Pancreas (tissue), 10 donors: ENCODE measurements around the gene LRRC53. TPM values are rescaled to one million over a fixed set of nuclear protein-coding genes. Genes with fewer than 3 reads are reported as not detected.

ENCODE experiments used
- ATAC-seq, 4 donors: fragments of 200-7000 bp; cut with Tn5 transposase; one replicate each; pipeline versions ENCODE4 v1.8.0 to v1.9.1; 2020; ENCODE audit warnings: mild to moderate bottlenecking in 4 of 4, moderate library complexity in 4 of 4
- DNase-seq, 6 donors: peaks; one replicate each; pipeline ENCODE4 v3.0.0-alpha.2; 2020
- FAIRE-seq: peaks from 2 replicates; lab custom pipeline; 2012; peaks lifted over from hg19 to GRCh38; lab: Jason Lieb, UNC
- H3K27ac ChIP-seq, 4 donors: fragments of 200-600 bp; sonication (generic); 1 replicate in 3 of 4; 2 replicates in 1 of 4; pipeline versions ENCODE4 v1.5.0 to v1.8.0; 2020
- H3K27me3 ChIP-seq, 4 donors: fragments of 200-600 bp; one replicate each; pipeline ENCODE4 v1.8.0; 2021
- H3K36me3 ChIP-seq, 3 donors: fragments of 200-600 bp; sonication (generic) in 1 of 3; one replicate each; pipeline versions ENCODE4 v1.5.0 to v1.8.0; 2020 to 2021
- H3K4me1 ChIP-seq, 3 donors: fragments of 200-600 bp; one replicate each; pipeline ENCODE4 v1.8.0; 2021
- H3K4me3 ChIP-seq, 4 donors: fragments of 200-600 bp; sonication (generic) in 2 of 4; one replicate each; pipeline versions ENCODE4 v1.5.0 to v1.8.0; 2020 to 2021
- H3K9me3 ChIP-seq, 4 donors: fragments of 200-600 bp; one replicate each; pipeline ENCODE4 v1.8.0; 2021
- CTCF ChIP-seq, 4 donors: fragments of 200-600 bp; sonication (generic) in 3 of 4; IDR thresholded peaks; one replicate each; pipeline versions ENCODE4 v1.5.0 to v1.8.0; 2021; ENCODE audit warnings: antibody characterized with exemption in 4 of 4
- WGBS, 2 donors: extraction: QIAGEN DNeasy Blood & Tissue Kit; methylation state at CpG; one replicate each; pipeline ENCODE4 v1.1.7; 2013; 5-methylcytosine and 5-hydroxymethylcytosine counted together
- intact Hi-C, 3 donors: fragments of 100-400 bp; cut with DNase I; formaldehyde crosslinking; loops; one replicate each; pipeline versions ENCODE4 v1.11.1 to v1.14.2; 2022
- polyA plus RNA-seq, 2 donors: library from polyadenylated mRNA; stranded (reverse); fragments of 200-250 nt; gene quantifications; one replicate each; pipeline ENCODE4 v1.2.3, GENCODE V29; 2013
- total RNA-seq, 6 donors: library from RNA; stranded (reverse); fragmentation: NEBNext Ultra II Directional in 4 of 6; extraction: Animal tissue kit (Norgen Biotek cat#: 25700) in 4 of 6; gene quantifications; one replicate each; pipeline versions ENCODE4 v1.2.1 to v1.2.4, GENCODE V29; 2021 to 2023
- donor health status: healthy with polysubstance abuse.
- donor health status: DM: no; HTN: no; CAD: no; lungs with moderate emphysema.
- donor health status: DM: no; HTN: no; CAD: no.
- donor health status: control.
- donor health status: control.
- donor health status: Bipolar disorder and iron deficiency.
- donor health status: DM: yes; HTN: yes; CAD: no.
- donor health status: DM: no; HTN: no; CAD: no.
- donor health status: DM: no; HTN: no; CAD: no.
- donor health status: DM: yes; HTN: yes; CAD: no.

LRRC53 gene
- total and polyA plus RNA-seq, 8 donors, result 0.06 TPM; not detected in 7

GRCh38 chr1:74453277-74453676 is 59.1 kb downstream of the LRRC53 start:
- H3K27me3 ChIP-seq, result no peaks in the 10 kb centered on the region
- no peak for TF ChIP-seq CTCF (IDR thresholded peaks at IDR 0.05)
- DNase-seq, result no peak
- 59 to 69% methylated on average over 2 of the region's 2 CpGs for WGBS, 2 donors
- H3K4me3 ChIP-seq, result no peak overlapping the region
- H3K4me1 ChIP-seq, result no peaks in the 10 kb centered on the region
- no peaks in the 10 kb centered on the region for H3K9me3 ChIP-seq
- no peak overlapping the region for H3K27ac ChIP-seq
- no peak for FAIRE-seq
- intact Hi-C loops, result no loop called here
- no peaks in the 10 kb centered on the region for H3K36me3 ChIP-seq
- ATAC-seq, result no peak

- FAIRE-seq, result no peak
- TF ChIP-seq CTCF (IDR thresholded peaks at IDR 0.05), result no peak
- WGBS, 2 donors, result 37 to 53% methylated on average over 1 of the region's 1 CpG
Measured at GRCh38 chr1:74452035-74452434, 60.4 kb downstream of the LRRC53 start.

GRCh38 chr1:74437035-74437434 is 75.4 kb downstream of the LRRC53 start:
- peaks cover 0 to 3% (median 0%) of the 10 kb centered on the region in 4 donors for H3K9me3 ChIP-seq
- intact Hi-C loops, result no loop called here
- no peak for ATAC-seq
- TF ChIP-seq CTCF (IDR thresholded peaks at IDR 0.05), result no peak
- no peaks in the 10 kb centered on the region for H3K27me3 ChIP-seq
- WGBS, 2 donors, result 55 to 59% methylated on average over 1 of the region's 1 CpG
- FAIRE-seq, result no peak
- DNase-seq, result no peak
- H3K27ac ChIP-seq, result no peak overlapping the region
- no peaks in the 10 kb centered on the region for H3K4me1 ChIP-seq
- no peaks in the 10 kb centered on the region for H3K36me3 ChIP-seq
- H3K4me3 ChIP-seq, result no peak overlapping the region

More at GRCh38 chr1:74452035-74452434, 60.4 kb downstream of the LRRC53 start:
- DNase-seq, result no peak
- ATAC-seq, result no peak
- intact Hi-C loops, result no loop called here
- Histone ChIP-seq H3K4me3 (no peak overlapping the region), H3K27me3 (no peaks in the 10 kb centered on the region), H3K4me1 (no peaks in the 10 kb centered on the region), H3K9me3 (no peaks in the 10 kb centered on the region), H3K27ac (no peak overlapping the region), H3K36me3 (no peaks in the 10 kb centered on the region)

- Histone ChIP-seq H3K27ac (no peak overlapping the region), H3K9me3 (no peaks in the 10 kb centered on the region), H3K27me3 (no peaks in the 10 kb centered on the region), H3K36me3 (no peaks in the 10 kb centered on the region), H3K4me3 (no peak overlapping the region), H3K4me1 (no peaks in the 10 kb centered on the region)
- no peak for TF ChIP-seq CTCF (IDR thresholded peaks at IDR 0.05)
- intact Hi-C loops, result no loop called here
- 27 to 47% methylated on average over 1 of the region's 1 CpG for WGBS, 2 donors
- FAIRE-seq (no peak), ATAC-seq (no peak), DNase-seq (no peak)
Measured at GRCh38 chr1:74436078-74436477, 76.3 kb downstream of the LRRC53 start.

- DNase-seq (no peak), FAIRE-seq (no peak), ATAC-seq (no peak)
- Histone ChIP-seq H3K27me3 (no peaks in the 10 kb centered on the region), H3K4me1 (no peaks in the 10 kb centered on the region), H3K9me3 (no peaks in the 10 kb centered on the region), H3K27ac (no peak overlapping the region), H3K36me3 (no peaks in the 10 kb centered on the region), H3K4me3 (no peak overlapping the region)
- intact Hi-C loops, result no loop called here
- 50 to 70% methylated on average over 2 of the region's 2 CpGs for WGBS, 2 donors
- no peak for TF ChIP-seq CTCF (IDR thresholded peaks at IDR 0.05)
Measured at GRCh38 chr1:74434321-74434720, 78.1 kb downstream of the LRRC53 start.
